Aorta (tissue), 5 donors: ENCODE data around the gene CNTN5. TPM values are rescaled to one million over a fixed set of nuclear protein-coding genes. Genes with fewer than 3 reads are reported as not detected.

Source experiments
- ATAC-seq: fragments of 200-7000 bp; cut with Tn5 transposase; one replicate; pipeline ENCODE4 v1.9.1; 2022; ENCODE audit warnings: moderate library complexity; ENCODE audit not compliant: low FRiP score
- DNase-seq, 2 donors: peaks; one replicate each; pipeline ENCODE4 v3.0.0-alpha.2; 2020
- H3K27ac ChIP-seq, 2 donors: one replicate each; pipeline ENCODE4 v1.5.1; 2013; ENCODE audit warnings: low read length in 2 of 2, mild to moderate bottlenecking in 2 of 2, moderate library complexity in 2 of 2, control low read depth in 1 of 2, inconsistent platforms in 1 of 2, low read depth in 1 of 2
- H3K27me3 ChIP-seq, 2 donors: one replicate each; pipeline ENCODE4 v1.6.1; 2013; ENCODE audit warnings: control low read depth in 1 of 2, low read length in 1 of 2, mild to moderate bottlenecking in 1 of 2, moderate library complexity in 1 of 2; ENCODE audit not compliant: insufficient read depth in 2 of 2, control insufficient read depth in 1 of 2
- H3K36me3 ChIP-seq, 2 donors: one replicate each; pipeline ENCODE4 v1.6.1; 2013; ENCODE audit warnings: control low read depth in 1 of 2, low read length in 1 of 2, mild to moderate bottlenecking in 1 of 2; ENCODE audit not compliant: insufficient read depth in 2 of 2, control insufficient read depth in 1 of 2
- H3K4me1 ChIP-seq, 2 donors: one replicate each; pipeline ENCODE4 v1.6.1; 2013; ENCODE audit warnings: low read length in 2 of 2, control low read depth in 1 of 2, mild to moderate bottlenecking in 1 of 2, moderate library complexity in 1 of 2; ENCODE audit not compliant: insufficient read depth in 2 of 2, control insufficient read depth in 1 of 2
- H3K4me3 ChIP-seq, 2 donors: one replicate each; pipeline ENCODE4 v1.5.1; 2013; ENCODE audit warnings: low read length in 2 of 2, control low read depth in 1 of 2, mild to moderate bottlenecking in 1 of 2
- H3K9me3 ChIP-seq: one replicate; pipeline ENCODE4 v1.6.1; 2013; ENCODE audit warnings: mild to moderate bottlenecking, low read length; ENCODE audit not compliant: control insufficient read depth
- WGBS, 2 donors: extraction: QIAGEN DNeasy Blood & Tissue Kit; methylation state at CpG; one replicate each; pipeline ENCODE4 v1.1.7; 2013; 5-methylcytosine and 5-hydroxymethylcytosine counted together
- intact Hi-C, 2 donors: fragments of 100-400 bp; cut with DNase I; formaldehyde crosslinking; loops; one replicate each; pipeline versions ENCODE4 v1.14.2 to v1.15.0; 2022
- polyA plus RNA-seq, 2 donors: library from polyadenylated mRNA; stranded (reverse); fragments of 200-250 nt; gene quantifications; one replicate each; pipeline ENCODE4 v1.2.3, GENCODE V29; 2013
- total RNA-seq, 2 donors: library from RNA; stranded (reverse); fragmentation: NEBNext Ultra II Directional; extraction: Animal tissue kit (Norgen Biotek cat#: 25700); gene quantifications; one replicate each; pipeline ENCODE4 v1.2.1, GENCODE V29; 2021
- donor health status: healthy with polysubstance abuse.
- donor health status: Bipolar disorder and iron deficiency.
- donor health status: DM: no; HTN: no; CAD: no.
- donor health status: DM: no; HTN: no; CAD: no.
- donor health status: DM: yes; HTN: yes; CAD: no.

Gene CNTN5
- total and polyA plus RNA-seq, 4 donors: 0.13 to 2.9 (median 0.96) TPM; not detected in 1

- no peaks in the 10 kb centered on the region for H3K36me3 ChIP-seq
- 44 to 52% methylated on average over 1 of the region's 1 CpG for WGBS, 2 donors
- no peak for DNase-seq
- no peak for ATAC-seq
- intact Hi-C loops: no loop called here
- no peak overlapping the region for H3K27ac ChIP-seq
- H3K4me1 ChIP-seq: no peaks in the 10 kb centered on the region
- no peaks in the 10 kb centered on the region for H3K9me3 ChIP-seq
- no peak overlapping the region for H3K4me3 ChIP-seq
- H3K27me3 ChIP-seq: no peaks in the 10 kb centered on the region
Measured at GRCh38 chr11:99238401-99238800, 217.7 kb downstream of the CNTN5 start.

GRCh38 chr11:99240192-99241030, 219.7 kb downstream of the CNTN5 start:
- no peak for DNase-seq
- no peaks in the 10 kb centered on the region for H3K4me1 ChIP-seq
- no peak overlapping the region for H3K4me3 ChIP-seq
- 71 to 79% methylated on average over 8 of the region's 8 CpGs for WGBS, 2 donors
- H3K9me3 ChIP-seq: no peaks in the 10 kb centered on the region
- no peak for ATAC-seq
- no peaks in the 10 kb centered on the region for H3K27me3 ChIP-seq
- H3K36me3 ChIP-seq: no peaks in the 10 kb centered on the region
- no peak overlapping the region for H3K27ac ChIP-seq
- intact Hi-C loops: no loop called here

DNA sequence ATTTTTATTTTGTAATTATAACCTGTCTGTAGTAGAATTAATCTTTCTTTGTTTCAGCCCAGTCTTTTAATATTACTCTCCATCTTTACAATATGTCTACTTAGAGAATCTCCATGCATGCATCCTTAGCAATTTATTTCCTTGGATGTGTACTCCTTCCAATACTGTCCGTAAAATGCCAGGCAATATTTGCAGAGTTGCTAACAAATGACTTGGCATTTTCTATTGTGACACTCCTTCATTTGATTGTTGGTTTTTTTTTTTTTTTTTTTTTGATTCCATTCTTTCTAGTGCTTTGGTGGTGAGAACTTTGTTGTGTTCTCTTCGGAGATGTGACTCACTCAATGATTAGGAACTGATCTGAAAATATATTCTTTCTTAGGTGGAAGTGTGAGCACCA, 220.3 kb downstream of the CNTN5 start:
- no peaks in the 10 kb centered on the region for H3K4me1 ChIP-seq
- H3K27me3 ChIP-seq: no peaks in the 10 kb centered on the region
- 79 to 83% methylated on average over 2 of the region's 2 CpGs for WGBS, 2 donors
- no peaks in the 10 kb centered on the region for H3K9me3 ChIP-seq
- no peak overlapping the region for H3K4me3 ChIP-seq
- intact Hi-C loops: no loop called here
- no peak for ATAC-seq
- no peaks in the 10 kb centered on the region for H3K36me3 ChIP-seq
- H3K27ac ChIP-seq: no peak overlapping the region
- no peak for DNase-seq

DNA sequence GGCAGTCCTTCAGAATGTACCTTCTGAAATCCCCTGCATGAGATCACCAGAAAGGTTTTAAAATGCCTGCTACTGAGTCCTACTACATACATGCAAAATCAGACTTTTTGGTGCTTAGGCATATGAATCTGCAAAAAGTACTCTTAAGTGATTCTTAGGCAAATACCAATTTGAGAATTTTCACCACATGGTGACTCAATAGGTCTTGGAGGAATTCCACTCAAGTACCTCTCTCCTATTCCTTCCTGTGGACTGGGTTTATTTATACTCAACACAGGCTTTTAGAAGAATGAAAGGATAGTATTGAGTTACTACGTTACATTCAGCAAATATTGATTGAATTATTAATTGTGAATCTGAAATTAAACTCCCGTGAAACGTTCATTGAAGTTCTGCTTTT, 223.9 kb downstream of the CNTN5 start:
- intact Hi-C loops: no loop called here
- H3K36me3 ChIP-seq: no peaks in the 10 kb centered on the region
- H3K27ac ChIP-seq: no peak overlapping the region
- no peaks in the 10 kb centered on the region for H3K4me1 ChIP-seq
- DNase-seq (no peak), ATAC-seq (no peak)
- no peaks in the 10 kb centered on the region for H3K9me3 ChIP-seq
- WGBS, 2 donors: 83 to 86% methylated on average over 3 of the region's 3 CpGs
- no peaks in the 10 kb centered on the region for H3K27me3 ChIP-seq
- no peak overlapping the region for H3K4me3 ChIP-seq

- Histone ChIP-seq H3K27me3 (no peaks in the 10 kb centered on the region), H3K9me3 (no peaks in the 10 kb centered on the region), H3K36me3 (no peaks in the 10 kb centered on the region), H3K27ac (no peak overlapping the region), H3K4me1 (no peaks in the 10 kb centered on the region), H3K4me3 (no peak overlapping the region)
- no peak for DNase-seq
- ATAC-seq: no peak
- intact Hi-C loops: no loop called here
- WGBS, 2 donors: 66 to 70% methylated on average over 5 of the region's 5 CpGs
Measured at GRCh38 chr11:99246199-99246598, 225.4 kb downstream of the CNTN5 start.

GRCh38 chr11:99256614-99257013, 235.9 kb downstream of the CNTN5 start:
- Histone ChIP-seq H3K4me1 (no peaks in the 10 kb centered on the region), H3K27me3 (no peaks in the 10 kb centered on the region), H3K9me3 (no peaks in the 10 kb centered on the region), H3K36me3 (no peaks in the 10 kb centered on the region), H3K4me3 (no peak overlapping the region), H3K27ac (no peak overlapping the region)
- intact Hi-C loops: no loop called here
- ATAC-seq (no peak), DNase-seq (no peak)
- 97 to 100% methylated on average over 1 of the region's 1 CpG for WGBS, 2 donors

- intact Hi-C loops: no loop called here
- Histone ChIP-seq H3K36me3 (no peaks in the 10 kb centered on the region), H3K9me3 (no peaks in the 10 kb centered on the region), H3K4me1 (no peaks in the 10 kb centered on the region), H3K4me3 (no peak overlapping the region), H3K27ac (no peak overlapping the region), H3K27me3 (no peaks in the 10 kb centered on the region)
- ATAC-seq (no peak), DNase-seq (no peak)
- 15 to 25% methylated on average over 1 of the region's 1 CpG for WGBS, 2 donors
Measured at GRCh38 chr11:99257131-99257530, 236.4 kb downstream of the CNTN5 start.

DNA sequence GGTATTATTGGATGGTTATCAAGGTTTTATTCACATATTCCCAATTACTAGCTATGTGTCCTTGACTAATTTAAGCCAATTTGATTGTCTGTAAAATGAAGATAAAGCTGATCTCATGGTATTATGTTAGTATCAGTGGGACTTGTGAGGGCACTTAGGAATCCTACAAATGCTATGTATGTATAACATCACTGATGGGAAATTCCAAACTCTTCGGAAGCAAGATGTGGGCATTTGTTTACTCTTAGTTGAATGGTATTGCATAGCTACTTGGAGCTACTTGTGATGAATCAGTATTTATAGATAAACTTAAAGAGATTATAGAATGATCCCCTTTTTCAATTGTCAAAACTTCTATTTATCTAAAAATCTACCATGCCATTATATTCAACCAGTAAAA, 239.9 kb downstream of the CNTN5 start:
- ATAC-seq (no peak), DNase-seq (no peak)
- H3K27ac ChIP-seq: no peak overlapping the region
- H3K36me3 ChIP-seq: no peaks in the 10 kb centered on the region
- intact Hi-C loops: no loop called here
- H3K27me3 ChIP-seq: no peaks in the 10 kb centered on the region
- 50 to 71% methylated on average over 1 of the region's 1 CpG for WGBS, 2 donors
- H3K4me1 ChIP-seq: no peaks in the 10 kb centered on the region
- no peaks in the 10 kb centered on the region for H3K9me3 ChIP-seq
- no peak overlapping the region for H3K4me3 ChIP-seq

GRCh38 chr11:99268886-99269285, 248.1 kb downstream of the CNTN5 start:
- WGBS, 2 donors: 64 to 71% methylated on average over 3 of the region's 3 CpGs
- ATAC-seq (no peak), DNase-seq (no peak)
- no peak overlapping the region for H3K4me3 ChIP-seq
- intact Hi-C loops: no loop called here
- no peaks in the 10 kb centered on the region for H3K36me3 ChIP-seq
- H3K27me3 ChIP-seq: no peaks in the 10 kb centered on the region
- H3K4me1 ChIP-seq: no peaks in the 10 kb centered on the region
- H3K27ac ChIP-seq: no peak overlapping the region
- H3K9me3 ChIP-seq: no peaks in the 10 kb centered on the region
